CD4-positive, alpha-beta T cell treated with Interleukin-12 subunit alpha and Interleukin-12 subunit beta, for 1 hour (primary cell): ENCODE results near the gene CD27.

Experiments
- DNase-seq: peaks from one replicate; pipeline ENCODE4 v3.0.0-alpha.2; 2020

The CD27 gene

GRCh38 chr12:6434205-6435140 is 10.3 kb upstream of the CD27 start:
- peak; percentile 49 for DNase-seq

GRCh38 chr12:6435961-6436715 is 8.6 kb upstream of the CD27 start:
- no peak for DNase-seq

- DNase-seq: no peak
These were observed 7.2 kb upstream of the CD27 start for GRCh38 chr12:6437586-6437985.

- DNase-seq: no peak
These were observed 6.4 kb upstream of the CD27 start for GRCh38 chr12:6438345-6438744.

- DNase-seq: no peak
These were observed 4.4 kb upstream of the CD27 start for GRCh38 chr12:6440391-6440790.

GRCh38 chr12:6442836-6443235 is 1.9 kb upstream of the CD27 start:
- DNase-seq: no peak

GRCh38 chr12:6443361-6443983 is 1.3 kb upstream of the CD27 start:
- DNase-seq: no peak

- DNase-seq: no peak
These were observed 724 bp upstream of the CD27 start for GRCh38 chr12:6444031-6444430.

GRCh38 chr12:6450091-6450868 is 5.5 kb downstream of the CD27 start:
- no peak for DNase-seq

- no peak for DNase-seq
These were observed 6.2 kb downstream of the CD27 start for GRCh38 chr12:6450869-6451347.

GRCh38 chr12:6451348-6452244 is 6.8 kb downstream of the CD27 start, which contains the start of gene TAPBPL:
TSS of gene TAPBPL (plus strand) at chr12:6452042. CDS start at chr12:6452249, 207 bp downstream.
- DNase-seq: peak; percentile 88

GRCh38 chr12:6452245-6452943 is 7.6 kb downstream of the CD27 start:
- no peak for DNase-seq

- no peak for DNase-seq
These were observed 8.3 kb downstream of the CD27 start for GRCh38 chr12:6452944-6453630.

- no peak for DNase-seq
These were observed 12.6 kb downstream of the CD27 start for GRCh38 chr12:6457220-6457945.

GRCh38 chr12:6458281-6459003 is 13.7 kb downstream of the CD27 start:
- no peak for DNase-seq

- DNase-seq: no peak
These were observed 14.2 kb downstream of the CD27 start for GRCh38 chr12:6459004-6459337.

GRCh38 chr12:6460751-6461371 is 16.1 kb downstream of the CD27 start:
- peak; percentile 59 for DNase-seq
